SK-N-SH (cell line): ENCODE data around the gene PLEKHA4. TPM values are rescaled to one million over a fixed set of nuclear protein-coding genes. Genes with fewer than 3 reads are reported as not detected.

Source experiments
- CTCF ChIA-PET: fragments of 300-600, 350-600 bp; formaldehyde crosslinking; extraction: SDS; loops from one replicate; lab custom pipeline; 2021; lab: Yijun Ruan, JAX
- POLR2A ChIA-PET: fragments of 350-600 bp; sonication (Branson Sonifier 250); formaldehyde crosslinking; extraction: SDS; loops from one replicate; lab custom pipeline; 2020; ENCODE audit warnings: antibody characterized with exemption, inconsistent platforms; lab: Yijun Ruan, JAX
- DNase-seq: peaks from one replicate; pipeline ENCODE4 v3.0.0; 2012
- H2AFZ ChIP-seq: fragments of 200-600 bp; sonication (generic); 2 replicates; pipeline ENCODE4 v1.8.1; 2016; ENCODE audit warnings: antibody characterized with exemption, mild to moderate bottlenecking, low read depth
- H3F3A ChIP-seq: fragments of 200-600 bp; sonication (generic); replicated peaks from 2 replicates; pipeline ENCODE3; 2016; ENCODE audit warnings: antibody characterized with exemption, mild to moderate bottlenecking; ENCODE audit not compliant: insufficient read depth
- H3K27ac ChIP-seq, 2 experiments: fragments of 200-500 bp in 1 of 2; fragments of 200-600 bp in 1 of 2; sonication (Bioruptor generic) in 1 of 2; sonication (generic), shearing (Covaris generic) in 1 of 2; 2 replicates each; pipeline versions ENCODE4 v1.5.1 to v1.6.1; 2014 to 2016; ENCODE audit warnings: low read depth in 2 of 2, inconsistent platforms in 1 of 2, low read length in 1 of 2, mild to moderate bottlenecking in 1 of 2, mixed read lengths in 1 of 2
- H3K27me3 ChIP-seq: fragments of 200-600 bp; sonication (generic), shearing (Covaris generic); 2 replicates; pipeline ENCODE4 v1.6.1; 2016; ENCODE audit warnings: mixed run types; ENCODE audit not compliant: insufficient read depth
- H3K36me3 ChIP-seq, 2 experiments: fragments of 200-500 bp in 1 of 2; fragments of 200-600 bp in 1 of 2; sonication (Bioruptor generic) in 1 of 2; sonication (generic) in 1 of 2; replicated peaks in 1 of 2; 2 replicates each; pipeline versions ENCODE3 to v1.5.1; 2014 to 2016; ENCODE audit warnings: low read length in 1 of 2, mild to moderate bottlenecking in 1 of 2; ENCODE audit not compliant: insufficient read depth in 2 of 2, control insufficient read depth in 1 of 2
- H3K4me1 ChIP-seq, 2 experiments: fragments of 200-500 bp in 1 of 2; fragments of 200-600 bp in 1 of 2; sonication (Bioruptor generic) in 1 of 2; sonication (generic), shearing (Covaris generic) in 1 of 2; 2 replicates each; pipeline versions ENCODE4 v1.5.1 to v1.6.1; 2014 to 2016; ENCODE audit warnings: low read depth in 1 of 2, low read length in 1 of 2, mixed run types in 1 of 2; ENCODE audit not compliant: insufficient read depth in 2 of 2, control insufficient read depth in 1 of 2
- H3K4me2 ChIP-seq: fragments of 200-600 bp; sonication (generic), shearing (Covaris generic); 2 replicates; pipeline ENCODE4 v1.6.1; 2017; ENCODE audit warnings: mixed run types
- H3K4me3 ChIP-seq, 2 experiments: fragments of 200-500 bp in 1 of 2; fragments of 200-600 bp in 1 of 2; sonication (Bioruptor generic) in 1 of 2; sonication (generic), shearing (Covaris generic) in 1 of 2; 2 replicates each; pipeline versions ENCODE4 v1.5.1 to v1.8.1; 2014 to 2016; ENCODE audit warnings: low read depth in 2 of 2, inconsistent platforms in 1 of 2, low read length in 1 of 2, mild to moderate bottlenecking in 1 of 2, mixed read lengths in 1 of 2, moderate library complexity in 1 of 2
- H3K79me2 ChIP-seq: fragments of 200-600 bp; sonication (generic); 2 replicates; pipeline ENCODE4 v1.8.1; 2017; ENCODE audit warnings: mild to moderate bottlenecking; ENCODE audit not compliant: insufficient read depth
- H3K9ac ChIP-seq: fragments of 200-600 bp; sonication (generic); 2 replicates; pipeline ENCODE4 v1.6.1; 2017; ENCODE audit warnings: mixed run types
- H3K9me2 ChIP-seq: fragments of 200-600 bp; sonication (generic); 2 replicates; pipeline ENCODE4 v1.6.1; 2017; ENCODE audit warnings: mixed run types
- H3K9me3 ChIP-seq: fragments of 200-600 bp; sonication (generic); 2 replicates; pipeline ENCODE4 v1.6.1; 2017; ENCODE audit warnings: mixed run types, mild to moderate bottlenecking, moderate library complexity
- H4K20me1 ChIP-seq: fragments of 200-600 bp; sonication (generic); 2 replicates; pipeline ENCODE4 v1.6.1; 2017; ENCODE audit warnings: mild to moderate bottlenecking, mixed run types; ENCODE audit not compliant: insufficient read depth
- FOSL2 ChIP-seq: IDR thresholded peaks from 2 replicates; pipeline ENCODE4 v1.4.0; 2012; ENCODE audit warnings: low read depth, mild to moderate bottlenecking, moderate library complexity, borderline replicate concordance
- FOXJ3 ChIP-seq: sonication (generic); formaldehyde crosslinking; IDR thresholded peaks from 2 replicates; pipeline ENCODE4 v1.5.1; 2020; ENCODE audit warnings: mild to moderate bottlenecking, missing genetic modification reagents
- GABPA ChIP-seq: IDR thresholded peaks from 2 replicates; pipeline ENCODE4 v1.4.0; 2012; ENCODE audit warnings: low read depth, mild to moderate bottlenecking
- JUND ChIP-seq: IDR thresholded peaks from 2 replicates; pipeline ENCODE4 v1.4.0; 2012
- MEF2A ChIP-seq: IDR thresholded peaks from 2 replicates; pipeline ENCODE4 v1.4.0; 2012; ENCODE audit warnings: low read depth, borderline replicate concordance
- NFIC ChIP-seq: IDR thresholded peaks from 2 replicates; pipeline ENCODE4 v1.4.0; 2012; ENCODE audit warnings: borderline replicate concordance
- NRF1 ChIP-seq: IDR thresholded peaks from 2 replicates; pipeline ENCODE4 v1.6.1; 2012; ENCODE audit warnings: low read depth, mild to moderate bottlenecking, low read length
- POLR2AphosphoS5 ChIP-seq: IDR thresholded peaks from 2 replicates; pipeline ENCODE4 v1.6.1; 2012; ENCODE audit warnings: low read depth, low read length
- RAD21 ChIP-seq: IDR thresholded peaks from 2 replicates; pipeline ENCODE4 v1.6.1; 2012; ENCODE audit warnings: mild to moderate bottlenecking, low read length
- RCOR1 ChIP-seq: fragments of 150-350 bp; IDR thresholded peaks from 2 replicates; pipeline ENCODE4 v1.6.1; 2017; ENCODE audit warnings: antibody characterized with exemption, low read length
- REST ChIP-seq: IDR thresholded peaks from 2 replicates; pipeline ENCODE4 v1.6.1; 2012; ENCODE audit warnings: mild to moderate bottlenecking, low read depth, low read length, moderate library complexity
- RFX5 ChIP-seq: IDR thresholded peaks from 2 replicates; pipeline ENCODE4 v1.6.1; 2012; ENCODE audit warnings: mild to moderate bottlenecking, improper control_type of control experiment, low read length
- SIN3A ChIP-seq: IDR thresholded peaks from 2 replicates; pipeline ENCODE4 v1.6.1; 2012; ENCODE audit warnings: low read depth, mild to moderate bottlenecking, low read length, moderate library complexity, borderline replicate concordance
- SMC3 ChIP-seq: IDR thresholded peaks from 2 replicates; pipeline ENCODE4 v1.6.1; 2012; ENCODE audit warnings: low read depth, low read length, improper control_type of control experiment
- TAF1 ChIP-seq: IDR thresholded peaks from 2 replicates; pipeline ENCODE4 v1.6.1; 2012; ENCODE audit warnings: low read depth, mild to moderate bottlenecking, low read length, moderate library complexity, borderline replicate concordance
- YY1 ChIP-seq: IDR thresholded peaks from 2 replicates; pipeline ENCODE4 v1.4.0; 2012; ENCODE audit warnings: low read depth, mild to moderate bottlenecking
- ZBTB33 ChIP-seq: IDR thresholded peaks from 2 replicates; pipeline ENCODE4 v1.4.0; 2012; ENCODE audit warnings: low read depth, borderline replicate concordance
- WGBS: methylation state at CpG from one replicate; pipeline ENCODE4 v1.1.6; 2017; ENCODE audit warnings: low lambda C conversion rate; 5-methylcytosine and 5-hydroxymethylcytosine counted together
- polyA plus RNA-seq, 3 experiments: library from polyadenylated mRNA; depleted of rRNA; stranded (reverse); fragments of >200 nt; gene quantifications; 2 replicates each; pipeline ENCODE4 v1.2.3, GENCODE V29; 2012
- TF ChIP-seq, protein P1 (sequence below): fragments of 200-600 bp; sonication (generic); IDR thresholded peaks from 2 replicates; pipeline ENCODE4 v1.6.1; 2017; ENCODE audit warnings: antibody characterized with exemption, mild to moderate bottlenecking, moderate library complexity

The PLEKHA4 gene
- polyA plus RNA-seq, 1 of the 3 experiments (the other 2 are of a cell fraction) = 5.6 TPM

DNA sequence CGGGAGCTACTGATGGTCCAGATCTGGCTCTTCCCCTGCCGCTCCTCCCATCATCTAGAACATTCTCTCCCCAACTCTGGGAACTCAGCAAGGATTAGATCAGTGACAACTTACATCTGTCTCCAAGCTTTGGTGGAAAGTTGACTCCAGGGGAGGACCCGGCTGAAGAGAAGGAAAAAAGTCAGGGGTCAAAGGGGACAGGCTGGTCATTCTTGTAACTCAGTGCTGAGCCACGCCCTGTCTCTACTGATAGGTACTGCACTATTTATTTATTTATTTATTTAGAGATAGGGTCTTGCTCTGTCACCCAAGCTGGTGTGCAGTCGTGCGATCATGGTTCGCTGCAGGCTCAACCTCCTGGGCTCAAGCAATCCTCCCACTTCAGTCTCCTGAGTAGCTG, 14.3 kb downstream of the PLEKHA4 start:
- CTCF ChIA-PET = interaction anchor here (0.8 to 5.7 kb wide), 6 partner anchors 8 to 117 kb away, joined by 3 to 37 read pairs (median 8); partner anchors contain the start of gene HSD17B14
- no peaks in the 10 kb centered on the region for H3K9me2 ChIP-seq
- no peak overlapping the region for H3K9ac ChIP-seq
- H3K4me3 ChIP-seq = no peak overlapping the region
- no peaks in the 10 kb centered on the region for H3K36me3 ChIP-seq
- no peak overlapping the region for H3K27ac ChIP-seq
- POLR2A ChIA-PET = interaction anchor here (1.8 kb wide), 1 partner anchor 18 kb away, joined by 5 read pairs; the partner anchor contains the start of gene PPP1R15A
- no peak overlapping the region for H2AFZ ChIP-seq
- 91% methylated on average over 7 of the region's 7 CpGs for WGBS
- H3K4me2 ChIP-seq = no peak overlapping the region
- H3K9me3 ChIP-seq = no peaks in the 10 kb centered on the region
- no peaks in the 10 kb centered on the region for H3K4me1 ChIP-seq
- no peaks in the 10 kb centered on the region for H3K79me2 ChIP-seq
- H4K20me1 ChIP-seq = no peaks in the 10 kb centered on the region
- no peaks in the 10 kb centered on the region for H3K27me3 ChIP-seq
- DNase-seq = no peak
- no peaks in the 10 kb centered on the region for H3F3A ChIP-seq
- TF ChIP-seq FOSL2 (no peak), NFIC (no peak), YY1 (no peak), GABPA (no peak), NRF1 (no peak), MEF2A (no peak), TAF1 (no peak), ZBTB33 (no peak), POLR2AphosphoS5 (no peak), REST (no peak)

DNA sequence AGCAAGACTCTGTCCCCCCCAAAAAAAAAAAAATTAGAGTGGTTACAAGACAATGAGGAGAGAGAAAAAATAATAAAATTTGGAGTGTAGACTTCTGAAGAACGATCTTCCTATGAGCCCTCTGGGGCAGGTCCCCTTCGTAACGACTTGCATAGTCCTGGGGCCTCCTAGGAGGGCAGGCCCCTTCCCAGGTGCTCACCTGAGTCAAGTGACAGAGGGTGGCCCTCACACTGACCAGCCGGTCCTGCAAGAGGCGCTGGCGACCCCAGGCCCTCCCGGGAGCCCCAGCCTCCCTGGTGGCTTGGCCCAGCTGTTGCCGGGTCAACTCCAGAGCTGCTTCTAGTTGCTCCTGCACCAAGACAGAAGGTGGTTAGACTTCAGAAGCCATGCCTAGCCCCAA, 14.9 kb downstream of the PLEKHA4 start:
- Histone ChIP-seq H3K9ac (no peak overlapping the region), H3K27me3 (no peaks in the 10 kb centered on the region), H3F3A (no peaks in the 10 kb centered on the region), H3K4me3 (no peak overlapping the region), H3K36me3 (no peaks in the 10 kb centered on the region), H3K79me2 (no peaks in the 10 kb centered on the region), H3K4me2 (no peak overlapping the region), H3K27ac (no peak overlapping the region), H4K20me1 (no peaks in the 10 kb centered on the region), H3K9me2 (no peaks in the 10 kb centered on the region), H3K9me3 (no peaks in the 10 kb centered on the region), H3K4me1 (no peaks in the 10 kb centered on the region), H2AFZ (no peak overlapping the region)
- DNase-seq = no peak
- ChIA-PET POLR2A (interaction anchor here (1.8 kb wide), 1 partner anchor 18 kb away, joined by 5 read pairs; the partner anchor contains the start of gene PPP1R15A), CTCF (interaction anchor here (0.8 to 5.7 kb wide), 6 partner anchors 8 to 117 kb away, joined by 3 to 37 read pairs (median 8); partner anchors contain the start of gene HSD17B14)
- 98% methylated on average over 3 of the region's 8 CpGs for WGBS
- TF ChIP-seq SIN3A (no peak), JUND (no peak), RCOR1 (no peak), REST (no peak), RFX5 (no peak), FOXJ3 (CRISPR knock-in tag) (no peak), MEF2A (no peak), SMC3 (no peak), RAD21 (no peak)
- TF ChIP-seq, protein P1, sequence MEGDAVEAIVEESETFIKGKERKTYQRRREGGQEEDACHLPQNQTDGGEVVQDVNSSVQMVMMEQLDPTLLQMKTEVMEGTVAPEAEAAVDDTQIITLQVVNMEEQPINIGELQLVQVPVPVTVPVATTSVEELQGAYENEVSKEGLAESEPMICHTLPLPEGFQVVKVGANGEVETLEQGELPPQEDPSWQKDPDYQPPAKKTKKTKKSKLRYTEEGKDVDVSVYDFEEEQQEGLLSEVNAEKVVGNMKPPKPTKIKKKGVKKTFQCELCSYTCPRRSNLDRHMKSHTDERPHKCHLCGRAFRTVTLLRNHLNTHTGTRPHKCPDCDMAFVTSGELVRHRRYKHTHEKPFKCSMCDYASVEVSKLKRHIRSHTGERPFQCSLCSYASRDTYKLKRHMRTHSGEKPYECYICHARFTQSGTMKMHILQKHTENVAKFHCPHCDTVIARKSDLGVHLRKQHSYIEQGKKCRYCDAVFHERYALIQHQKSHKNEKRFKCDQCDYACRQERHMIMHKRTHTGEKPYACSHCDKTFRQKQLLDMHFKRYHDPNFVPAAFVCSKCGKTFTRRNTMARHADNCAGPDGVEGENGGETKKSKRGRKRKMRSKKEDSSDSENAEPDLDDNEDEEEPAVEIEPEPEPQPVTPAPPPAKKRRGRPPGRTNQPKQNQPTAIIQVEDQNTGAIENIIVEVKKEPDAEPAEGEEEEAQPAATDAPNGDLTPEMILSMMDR = no peak
